ENCODE data around the gene RASGRP2.
"Not testable (repeated sequence)": the region's sequence is repeated elsewhere in the genome, so short reads cannot be mapped to it uniquely, and the experiment has no call there.

The RASGRP2 gene

DNA sequence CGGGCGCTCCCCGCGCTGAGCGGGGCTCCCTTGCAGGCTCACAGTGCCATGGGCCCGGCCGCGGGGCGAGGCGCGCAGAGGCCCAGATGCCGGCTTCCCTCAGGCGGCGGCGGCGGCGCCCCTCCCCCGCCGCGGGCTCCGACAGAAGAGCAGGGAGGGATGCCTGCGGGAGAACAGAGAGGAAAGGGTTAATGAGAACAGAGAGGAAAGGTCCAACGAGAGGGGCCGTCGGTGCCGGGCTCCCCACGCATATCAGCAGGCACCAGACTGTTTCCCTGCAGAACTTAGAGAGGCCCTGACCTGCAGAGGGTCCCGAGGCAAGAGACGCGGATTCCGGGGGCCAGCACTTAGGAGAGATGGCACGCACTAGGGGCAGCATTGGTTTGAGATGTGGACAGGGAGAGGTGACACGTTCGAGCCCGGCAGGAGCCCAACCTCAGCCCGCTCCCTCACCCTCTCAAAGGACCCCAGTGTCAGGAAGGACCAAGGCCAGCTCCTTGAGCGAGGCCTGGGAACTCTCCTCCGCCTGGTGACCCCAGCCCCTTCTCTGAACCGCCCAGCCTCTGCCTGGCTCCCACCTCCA lies 30.1 kb downstream of the RASGRP2 start:
- intact Hi-C loops (cut with DNase I) = no loop called here

DNA sequence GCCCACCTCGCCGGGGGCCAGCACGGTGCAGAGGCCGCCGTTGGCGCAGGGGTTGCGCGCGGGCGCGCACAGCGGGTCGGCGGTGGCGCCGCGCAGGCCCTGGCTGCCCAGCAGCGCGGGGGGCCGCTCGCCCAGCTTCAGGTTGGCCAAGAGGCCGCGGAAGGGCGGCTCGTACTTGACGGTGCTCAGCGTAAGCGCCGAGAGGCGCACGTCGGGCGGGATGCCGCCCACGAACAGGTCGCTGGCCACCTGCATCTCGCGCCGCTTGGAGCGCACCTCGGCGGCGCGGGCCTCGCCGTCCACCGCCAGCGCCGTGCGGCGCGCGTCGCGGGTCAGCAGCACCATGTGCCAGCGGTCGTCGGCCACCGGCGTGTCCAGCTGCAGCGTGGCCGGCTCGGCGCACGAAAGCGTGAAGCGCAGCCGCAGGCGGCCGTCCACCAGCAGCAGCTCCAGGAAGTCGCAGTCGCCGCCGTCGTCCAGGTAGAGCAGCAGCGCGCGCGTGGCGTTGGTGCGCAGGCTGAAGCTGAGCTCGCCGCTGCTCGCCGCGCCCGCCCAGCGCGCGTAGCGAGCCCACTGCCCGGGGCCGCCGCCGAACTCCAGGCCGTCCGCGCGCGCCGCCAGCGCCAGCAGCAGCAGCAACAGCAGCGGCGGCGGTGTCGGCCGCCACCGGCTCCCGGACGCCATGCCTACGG lies 30.8 kb downstream of the RASGRP2 start:
- DNase-seq = no peak

More for the DNA sequence above, 30.1 kb downstream of the RASGRP2 start:
- no peak for DNase-seq

DNA sequence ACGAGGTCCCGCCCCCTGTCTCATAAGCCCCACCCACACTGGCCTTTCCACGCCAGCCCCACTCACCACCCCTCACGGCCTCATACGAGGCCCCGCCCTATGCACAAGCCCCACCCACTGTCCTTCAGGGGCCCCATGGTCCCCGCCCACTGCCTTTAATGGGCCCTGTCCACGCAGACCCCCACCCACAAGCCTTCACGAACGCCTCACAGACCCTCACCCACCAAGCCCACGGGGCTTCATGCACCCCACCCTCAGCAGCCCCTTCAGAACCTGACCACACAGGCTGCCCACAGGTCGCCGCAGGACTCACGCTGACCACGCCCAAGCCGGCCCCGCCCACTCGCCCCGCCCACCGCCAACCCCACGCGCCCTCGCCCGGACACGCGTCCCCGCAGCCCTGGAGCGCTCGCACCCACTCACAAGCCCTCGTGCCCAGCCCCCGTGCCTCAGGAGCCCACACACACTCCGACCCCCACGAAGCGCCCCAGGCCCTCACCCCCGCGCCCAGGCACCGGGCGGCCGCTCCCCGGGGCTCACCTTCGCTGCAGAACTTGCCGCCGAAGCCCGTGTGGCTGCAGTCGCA lies 31.4 kb downstream of the RASGRP2 start:
- no peak for DNase-seq
- intact Hi-C loops (cut with DNase I) = no loop called here

More for the DNA sequence above, 30.8 kb downstream of the RASGRP2 start:
- intact Hi-C loops (cut with DNase I) = no loop called here

DNA sequence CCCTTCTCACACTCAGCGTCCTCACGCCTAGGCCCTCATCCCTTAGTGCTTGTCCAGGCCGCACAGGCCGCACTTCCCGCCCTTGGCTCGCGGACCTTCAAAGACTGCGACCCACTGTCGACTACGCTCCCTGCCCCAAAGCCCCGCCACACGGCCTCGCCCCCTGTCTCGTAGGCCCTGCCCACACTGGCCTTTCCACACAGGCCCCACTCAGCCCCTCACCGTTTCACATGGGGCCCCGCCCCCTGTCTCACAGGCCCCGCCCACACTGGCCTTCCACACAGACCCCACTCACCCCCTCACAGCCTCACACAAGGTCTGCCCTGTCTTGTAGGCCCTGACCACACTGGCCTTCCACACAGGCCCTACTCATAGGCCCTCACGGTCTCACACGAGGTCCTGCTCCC lies 32.0 kb downstream of the RASGRP2 start:
- DNase-seq = no peak
- intact Hi-C loops (cut with DNase I) = no loop called here

DNA sequence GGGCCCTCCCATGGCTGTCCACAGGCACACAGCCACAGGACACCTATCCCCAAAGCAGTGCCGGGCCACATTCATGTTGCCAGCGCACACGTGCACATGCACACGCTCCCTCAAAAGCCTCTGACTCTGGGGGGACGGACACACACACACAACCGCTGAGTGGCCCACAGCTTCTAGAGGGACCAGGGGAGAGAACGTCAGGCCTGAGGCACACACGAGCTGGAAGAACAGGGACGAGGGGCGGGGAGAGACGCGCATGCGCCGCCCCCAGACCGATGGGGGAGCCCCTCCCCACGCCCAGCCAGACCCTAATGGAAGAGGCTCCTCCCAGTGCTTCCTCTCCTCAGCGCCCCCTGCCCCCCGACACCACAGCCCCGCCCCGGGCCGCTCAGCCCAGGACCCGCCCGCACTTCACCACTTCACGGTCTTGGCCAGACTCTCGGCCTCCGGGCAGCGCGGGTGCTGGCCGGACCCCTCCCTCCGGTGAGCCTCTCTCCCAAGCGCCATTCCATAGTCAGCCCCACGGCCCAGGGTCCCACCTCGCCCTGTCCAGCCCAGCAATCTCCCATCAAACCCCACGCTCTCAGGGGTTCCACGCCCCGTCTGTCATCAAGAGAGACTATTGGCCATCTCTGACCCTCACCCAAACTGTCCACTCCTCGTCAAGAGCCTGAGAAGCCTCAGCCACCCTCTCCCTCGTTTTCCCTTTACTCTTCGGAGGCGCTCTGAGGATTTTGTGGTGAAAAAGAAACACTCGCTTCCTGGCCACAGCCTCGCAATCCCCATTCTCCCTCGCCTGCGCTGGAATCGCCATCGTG lies 32.6 kb downstream of the RASGRP2 start:
- intact Hi-C loops (cut with DNase I) = no loop called here
- DNase-seq = no peak

DNA sequence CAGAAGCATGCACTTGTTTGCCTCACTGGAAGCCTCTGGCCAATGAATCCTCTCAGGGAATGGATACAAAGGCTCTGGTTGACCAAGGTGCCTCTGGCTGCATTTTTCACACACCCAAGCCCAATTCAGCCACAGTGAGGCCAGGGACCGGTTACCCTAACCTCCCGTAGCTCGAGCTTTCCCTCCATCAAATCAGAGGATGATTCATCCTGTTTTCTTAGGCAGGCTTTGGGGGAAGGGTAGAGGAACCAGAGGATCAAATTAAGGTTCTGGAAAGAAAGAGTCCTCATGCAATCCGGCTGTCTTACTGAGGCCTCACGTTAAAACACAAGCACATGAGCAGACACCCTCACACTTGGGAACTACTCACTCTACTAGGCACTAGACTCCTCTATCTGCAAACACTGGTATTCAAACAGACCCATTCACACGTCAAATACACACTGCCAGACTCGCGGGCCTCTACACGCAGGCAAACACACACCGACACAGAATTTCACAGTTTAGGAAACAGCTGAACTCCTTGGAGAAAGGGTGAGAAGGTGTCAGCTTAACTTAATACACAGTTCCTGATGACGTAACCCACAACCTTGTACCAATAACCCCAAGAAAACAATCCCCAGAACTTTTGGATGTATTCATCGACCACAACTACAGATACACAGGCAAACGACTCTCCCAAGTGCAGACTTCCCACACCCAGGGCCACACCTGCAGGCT lies 33.4 kb downstream of the RASGRP2 start:
- intact Hi-C loops (cut with DNase I) = no loop called here
- DNase-seq = no peak

DNA sequence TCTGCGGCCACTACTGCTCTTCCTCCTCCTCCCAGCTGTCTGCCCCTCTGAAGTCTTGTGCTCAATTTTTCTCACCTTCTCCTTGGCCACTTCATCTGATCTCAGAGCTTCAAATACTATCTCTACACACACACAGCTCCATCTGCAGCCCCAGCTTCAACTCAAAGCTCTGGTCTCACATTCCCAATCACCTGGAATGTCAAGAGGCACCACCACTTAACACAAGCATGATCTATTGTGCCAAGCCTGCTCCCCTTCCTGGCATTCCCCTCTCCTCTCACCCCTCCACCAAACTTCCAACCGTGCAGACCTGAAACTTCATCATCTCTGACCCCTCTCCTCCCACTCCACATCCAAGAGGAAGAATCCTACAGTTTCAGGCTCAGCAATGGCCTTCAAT lies 38.4 kb downstream of the RASGRP2 start:
- intact Hi-C loops (cut with DNase I) = no loop called here
- no peak for DNase-seq

DNA sequence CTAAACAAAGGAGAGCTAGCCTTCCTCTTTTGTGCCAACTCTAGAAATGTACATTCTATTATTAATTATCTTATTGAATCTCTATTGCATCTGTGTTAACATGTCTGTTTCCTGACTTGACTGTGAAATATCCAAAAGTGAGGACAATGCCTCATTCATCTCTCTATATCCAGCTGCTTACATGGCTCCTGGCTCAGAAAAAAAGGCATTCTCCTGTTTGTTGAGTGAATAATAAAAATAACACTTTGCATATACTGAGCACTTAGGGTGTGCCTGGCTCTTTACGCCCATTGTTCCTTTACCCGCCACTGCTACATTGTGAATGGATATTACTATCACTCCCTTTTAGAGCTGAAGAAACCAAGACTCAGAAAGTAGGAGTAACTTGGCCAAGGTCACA lies 40.9 kb downstream of the RASGRP2 start:
- DNase-seq = no peak
- intact Hi-C loops (cut with DNase I) = no loop called here

DNA sequence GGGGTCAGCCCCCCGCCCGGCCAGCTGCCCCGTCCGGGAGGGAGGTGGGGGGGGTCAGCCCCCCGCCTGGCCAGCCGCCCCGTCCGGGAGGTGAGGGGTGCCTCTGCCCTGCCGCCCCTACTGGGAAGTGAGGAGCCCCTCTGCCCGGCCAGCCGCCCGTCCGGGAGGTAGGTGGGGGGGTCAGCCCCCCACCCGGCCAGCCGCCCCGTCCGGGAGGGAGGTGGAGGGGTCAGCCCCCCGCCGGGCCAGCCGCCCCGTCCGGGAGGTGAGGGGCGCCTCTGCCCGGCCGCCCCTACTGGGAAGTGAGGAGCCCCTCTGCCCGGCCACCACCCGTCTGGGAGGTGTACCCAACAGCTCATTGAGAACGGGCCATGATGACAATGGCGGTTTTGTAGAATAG lies 42.0 kb downstream of the RASGRP2 start:
- intact Hi-C loops (cut with DNase I); DNase-seq: not testable (repeated sequence)

DNA sequence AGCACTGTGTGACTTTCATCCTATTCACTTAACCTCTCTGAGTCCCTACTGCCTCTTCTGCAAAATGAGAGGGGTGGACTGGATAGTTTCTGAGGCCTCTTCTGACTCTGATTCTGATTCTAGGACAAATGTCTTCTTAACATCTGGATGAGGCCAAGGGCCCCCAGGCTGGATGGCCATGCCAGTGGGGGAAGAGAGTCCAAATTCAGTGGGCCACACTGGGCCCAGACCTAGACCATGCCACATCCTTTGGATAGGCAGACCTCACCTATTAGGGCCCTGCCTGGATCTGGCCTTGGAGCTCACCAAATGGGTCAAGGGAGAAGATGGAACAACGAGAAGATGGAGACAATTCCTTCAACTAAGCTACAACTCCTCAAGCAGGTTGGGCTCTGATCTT lies 45.5 kb downstream of the RASGRP2 start:
- no peak for DNase-seq
- intact Hi-C loops (cut with DNase I) = no loop called here

DNA sequence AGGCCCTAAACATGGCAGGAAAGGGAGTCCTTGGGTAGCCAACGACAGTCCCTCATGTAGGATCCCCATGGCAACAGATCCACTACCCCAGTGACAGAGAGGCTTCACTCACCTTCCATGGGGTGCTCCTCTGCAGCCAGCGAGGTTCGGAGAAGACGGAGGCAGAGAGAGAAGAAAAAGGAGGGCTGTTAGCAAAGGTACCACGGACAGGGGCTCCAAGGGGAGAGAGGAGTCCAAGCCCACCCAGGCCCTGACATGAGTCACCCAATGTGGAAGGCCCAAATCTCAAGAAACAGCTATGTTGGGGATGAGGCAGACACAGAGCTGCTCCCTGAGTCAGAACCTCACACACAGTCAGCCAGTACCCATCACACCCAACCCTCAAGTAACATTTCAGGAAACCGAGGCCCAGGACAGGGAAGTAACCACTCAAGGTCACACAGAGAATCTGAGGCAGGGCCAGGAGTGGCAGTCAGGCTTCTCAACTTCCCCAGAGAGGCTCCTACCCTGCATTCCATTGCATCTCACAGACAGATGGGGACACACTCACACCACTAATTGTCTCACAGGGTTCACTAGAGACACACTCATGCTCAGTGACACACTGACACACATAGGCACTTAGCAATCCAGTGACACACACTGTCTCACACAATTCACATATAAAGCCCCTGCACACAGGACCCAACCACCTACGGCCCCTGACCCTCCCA lies 46.1 kb downstream of the RASGRP2 start:
- intact Hi-C loops (cut with DNase I) = no loop called here
- DNase-seq = no peak

DNA sequence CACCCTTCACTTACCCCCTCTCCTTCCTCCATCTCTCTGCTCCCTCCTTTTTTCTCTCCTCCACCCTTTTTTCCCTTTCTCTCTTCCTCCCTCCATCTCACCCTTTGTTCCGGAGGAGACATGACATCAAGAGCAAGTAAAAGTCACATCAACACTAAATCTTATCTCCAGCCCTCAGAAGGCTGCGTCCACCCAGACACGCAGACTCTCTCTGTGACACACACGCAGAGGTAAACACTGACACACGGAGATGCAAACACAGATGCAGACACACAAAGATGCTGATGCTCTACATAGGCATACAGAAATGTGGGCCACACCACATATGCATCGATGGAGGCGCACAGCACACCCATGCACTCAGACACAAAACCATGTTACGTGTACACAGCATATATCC lies 47.9 kb downstream of the RASGRP2 start:
- no peak for DNase-seq
- intact Hi-C loops (cut with DNase I) = no loop called here

DNA sequence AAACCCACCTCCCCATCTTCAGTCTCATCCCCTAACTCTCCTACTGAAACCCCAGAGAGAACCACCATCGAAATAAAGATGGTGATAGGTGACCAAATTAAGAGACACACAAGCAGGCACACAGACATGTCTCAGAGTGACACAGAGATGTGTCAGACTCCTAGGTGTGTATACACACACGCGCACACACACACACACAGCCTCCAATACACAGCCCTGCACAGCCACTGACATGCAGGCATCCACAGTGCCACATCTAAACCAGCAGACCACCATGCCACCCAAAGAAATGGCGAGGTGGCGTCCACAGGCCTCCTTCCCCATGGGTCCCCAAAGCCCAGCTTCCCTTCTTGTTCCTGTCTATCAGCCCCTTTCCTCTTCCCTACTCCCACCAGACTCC lies 48.4 kb downstream of the RASGRP2 start:
- no peak for DNase-seq
- intact Hi-C loops (cut with DNase I) = no loop called here

DNA sequence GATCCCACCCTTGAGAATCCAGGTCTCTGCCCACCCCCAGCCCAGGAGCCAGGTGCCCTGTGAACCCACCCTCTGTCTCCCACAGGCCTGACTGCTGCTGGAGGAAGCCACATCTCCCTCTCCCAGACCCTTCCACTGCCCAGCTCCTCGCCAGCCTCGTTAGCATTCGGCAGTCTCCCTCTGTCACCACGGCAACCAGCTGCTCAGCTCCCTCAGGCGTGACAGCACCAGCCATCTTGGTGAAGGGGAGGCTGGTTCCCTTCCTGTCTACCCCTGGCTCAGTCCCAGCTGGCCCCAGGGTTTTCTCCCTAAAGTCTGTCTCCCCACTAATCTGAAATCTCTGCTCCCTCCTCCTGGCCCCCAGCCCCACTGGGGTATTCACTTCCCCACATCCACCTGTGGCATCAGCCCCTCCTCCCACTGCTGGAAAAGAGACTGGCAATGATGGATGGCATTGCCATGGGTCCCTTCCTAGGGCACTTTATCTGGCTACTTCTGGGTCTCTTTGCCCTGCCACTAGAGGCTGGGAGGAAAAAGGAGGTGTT lies 49.0 kb downstream of the RASGRP2 start:
- peak in 29 of 42 donors; percentile 26 to 72 (median 54) for DNase-seq
- intact Hi-C loops (cut with DNase I) = no loop called here

DNA sequence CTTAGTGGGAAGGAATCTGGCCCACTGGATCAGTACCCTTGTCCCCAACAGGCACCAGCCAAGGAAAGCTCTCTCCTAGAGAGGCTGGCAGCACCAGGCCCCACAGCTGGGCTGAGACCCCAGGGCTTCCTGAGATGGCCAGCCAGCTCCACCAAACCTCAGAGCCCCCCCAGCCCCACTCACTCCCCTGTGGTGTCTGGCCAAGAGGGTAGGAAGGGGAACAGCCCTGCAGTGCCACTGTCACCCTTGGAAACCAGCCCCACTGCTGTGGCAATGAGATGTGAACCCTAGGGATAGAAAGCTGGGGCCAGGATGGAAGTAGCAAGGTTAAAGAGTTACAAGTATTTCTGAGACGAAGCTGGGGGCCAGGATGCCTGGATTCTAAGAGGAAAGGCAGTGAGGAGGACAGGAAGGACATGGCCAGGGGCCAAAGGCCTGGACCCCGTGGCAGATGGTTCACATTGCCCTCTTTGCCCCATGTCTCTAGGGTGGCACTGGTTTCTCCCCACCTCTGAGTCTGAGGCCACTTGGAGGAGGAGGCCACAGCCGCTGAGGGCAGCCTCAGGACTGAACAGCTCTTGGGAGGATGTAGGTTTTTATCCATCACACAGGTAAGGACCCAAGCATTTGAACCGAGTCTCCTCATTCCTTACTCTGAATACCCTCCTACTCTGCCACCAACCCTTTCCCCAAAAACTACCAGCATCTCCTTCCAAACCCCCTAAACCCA lies 49.8 kb downstream of the RASGRP2 start:
- DNase-seq = no peak
- intact Hi-C loops (cut with DNase I) = no loop called here

DNA sequence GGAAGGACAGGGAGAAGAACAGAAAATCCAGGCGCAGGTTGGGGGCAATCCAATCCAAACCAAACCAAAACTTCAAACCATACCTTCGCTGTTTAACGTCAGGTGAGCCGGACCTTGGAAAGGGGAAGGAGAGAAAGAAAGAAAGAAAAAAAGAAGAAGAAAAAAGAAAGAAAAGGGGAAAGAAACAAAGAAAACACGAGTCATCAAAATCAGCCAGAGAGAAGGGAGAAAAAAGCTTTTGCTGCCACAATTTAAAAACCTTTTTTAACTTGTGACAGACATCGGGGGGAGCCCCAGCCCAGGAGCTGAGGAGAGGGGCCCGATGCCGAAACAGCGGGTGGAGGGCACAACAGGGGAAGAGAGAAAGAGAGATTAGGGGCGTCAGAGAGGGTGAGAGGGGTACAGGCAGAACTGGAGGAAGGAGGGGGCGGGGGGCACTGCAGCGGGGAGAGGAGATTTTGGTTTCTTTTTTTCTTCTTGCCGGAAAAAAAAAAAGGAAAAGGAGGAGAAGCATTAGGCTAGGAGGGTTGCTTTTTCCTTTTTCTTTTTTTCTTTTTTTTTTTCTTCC lies 51.1 kb downstream of the RASGRP2 start:
- DNase-seq = no peak
- intact Hi-C loops (cut with DNase I) = no loop called here

DNA sequence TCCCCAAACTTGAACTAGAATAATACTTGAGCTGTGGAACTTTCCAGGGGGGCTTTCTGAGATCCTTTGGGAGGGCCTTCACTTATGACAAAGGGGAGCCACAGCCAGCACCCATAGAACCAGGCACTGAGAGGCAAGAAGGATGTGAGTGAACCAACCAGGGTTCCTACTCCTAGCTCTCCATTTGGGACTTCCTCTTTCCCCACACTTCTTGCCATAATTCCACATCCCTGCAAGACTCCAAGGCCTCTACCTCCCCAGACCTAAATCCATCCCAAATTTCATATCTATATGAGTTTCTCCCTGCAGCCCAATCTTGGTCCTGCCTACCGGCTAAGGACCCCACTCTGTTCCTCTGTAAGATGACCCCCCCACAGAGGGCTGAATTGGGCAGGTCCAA lies 52.4 kb downstream of the RASGRP2 start:
- intact Hi-C loops (cut with DNase I) = no loop called here
- no peak for DNase-seq

DNA sequence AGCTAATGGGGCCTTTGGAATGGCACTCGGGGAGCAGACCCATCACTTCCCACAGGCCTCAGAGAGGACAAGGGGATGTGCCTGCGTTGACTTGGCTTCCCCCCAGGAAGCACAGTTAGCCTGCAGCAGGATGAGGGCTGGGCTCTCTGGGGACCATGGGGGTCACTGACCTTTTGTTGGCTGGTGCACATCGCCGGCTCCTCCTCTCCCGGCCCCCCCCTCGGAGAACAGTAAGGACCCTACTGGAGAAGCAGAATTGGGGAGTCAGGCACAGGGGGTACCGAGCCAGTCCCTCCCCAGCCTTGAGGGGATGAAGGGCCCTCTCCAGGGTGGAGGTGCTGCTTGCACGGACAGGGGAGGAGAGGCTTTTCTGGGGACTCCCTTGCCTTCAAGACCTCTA lies 53.7 kb downstream of the RASGRP2 start:
- intact Hi-C loops (cut with DNase I) = no loop called here
- no peak for DNase-seq

Data from head of caudate nucleus (tissue), 42 donors.